SJSA1 (cell line): ENCODE measurements around the gene DMD. TPM values are rescaled to one million over a fixed set of nuclear protein-coding genes. Genes with fewer than 3 reads are reported as not detected.

ENCODE experiments used
- DNase-seq, 2 experiments: peaks; one replicate each; pipeline ENCODE4 v3.0.0-alpha.2; 2015 to 2020; ENCODE audit warnings: low spot score in 2 of 2, low read depth in 1 of 2
- H3K27ac ChIP-seq: fragments of 250-450 bp; sonication (Bioruptor Pico); 2 replicates; pipeline ENCODE4 v1.5.1; 2020; ENCODE audit warnings: mild to moderate bottlenecking, moderate library complexity
- H3K27me3 ChIP-seq: fragments of 250-450 bp; sonication (Bioruptor Pico); replicated peaks from 2 replicates; pipeline ENCODE4 v1.5.1; 2020; ENCODE audit warnings: mild to moderate bottlenecking, moderate library complexity
- H3K36me3 ChIP-seq: fragments of 250-450 bp; sonication (Bioruptor Pico); 2 replicates; pipeline ENCODE4 v1.5.1; 2020; ENCODE audit warnings: mild to moderate bottlenecking
- H3K4me1 ChIP-seq: fragments of 250-450 bp; sonication (Bioruptor Pico); replicated peaks from 2 replicates; pipeline ENCODE4 v1.6.1; 2021; ENCODE audit warnings: mild to moderate bottlenecking
- H3K4me3 ChIP-seq: fragments of 250-450 bp; sonication (Bioruptor Pico); 2 replicates; pipeline ENCODE4 v1.5.1; 2020; ENCODE audit warnings: mild to moderate bottlenecking
- H3K9me3 ChIP-seq: fragments of 250-450 bp; sonication (Bioruptor Pico); replicated peaks from 2 replicates; pipeline ENCODE4 v1.5.1; 2020; ENCODE audit warnings: mild to moderate bottlenecking
- total RNA-seq: library from RNA; depleted of rRNA; stranded (reverse); fragments of >200 nt; shearing (Covaris generic); gene quantifications from 2 replicates; pipeline ENCODE4 v1.2.3, GENCODE V29; 2014

DMD gene
- total RNA-seq, 1 experiment from 2014 or later, result 6.8 TPM

- H3K4me1 ChIP-seq, result no peaks in the 10 kb centered on the region
- no peak overlapping the region for H3K27ac ChIP-seq
- H3K9me3 ChIP-seq, result no peaks in the 10 kb centered on the region
- no peaks in the 10 kb centered on the region for H3K27me3 ChIP-seq
- H3K4me3 ChIP-seq, result no peak overlapping the region
- DNase-seq, result no peak
- no peaks in the 10 kb centered on the region for H3K36me3 ChIP-seq
Observed at GRCh38 chrX:31670245-31670644, 1541.1 kb downstream of the DMD start.

GRCh38 chrX:31665454-31665853 is 1545.9 kb downstream of the DMD start:
- Histone ChIP-seq H3K9me3 (no peaks in the 10 kb centered on the region), H3K4me3 (no peak overlapping the region)

GRCh38 chrX:31663172-31663571 is 1548.2 kb downstream of the DMD start:
- Histone ChIP-seq H3K27me3 (no peaks in the 10 kb centered on the region), H3K36me3 (no peaks in the 10 kb centered on the region), H3K9me3 (no peaks in the 10 kb centered on the region), H3K4me1 (no peaks in the 10 kb centered on the region), H3K27ac (no peak overlapping the region), H3K4me3 (no peak overlapping the region)
- DNase-seq, result no peak

More at GRCh38 chrX:31665454-31665853, 1545.9 kb downstream of the DMD start:
- DNase-seq, result no peak
- Histone ChIP-seq H3K27ac (no peak overlapping the region), H3K27me3 (no peaks in the 10 kb centered on the region), H3K36me3 (no peaks in the 10 kb centered on the region), H3K4me1 (no peaks in the 10 kb centered on the region)

- no peaks in the 10 kb centered on the region for H3K36me3 ChIP-seq
- no peak overlapping the region for H3K4me3 ChIP-seq
- H3K4me1 ChIP-seq, result no peaks in the 10 kb centered on the region
- no peaks in the 10 kb centered on the region for H3K27me3 ChIP-seq
- DNase-seq, result no peak
- H3K27ac ChIP-seq, result no peak overlapping the region
- H3K9me3 ChIP-seq, result no peaks in the 10 kb centered on the region
Observed at GRCh38 chrX:31661280-31661810, 1550.0 kb downstream of the DMD start.

- Histone ChIP-seq H3K4me1 (no peaks in the 10 kb centered on the region), H3K36me3 (no peaks in the 10 kb centered on the region), H3K4me3 (no peak overlapping the region), H3K27me3 (no peaks in the 10 kb centered on the region), H3K27ac (no peak overlapping the region), H3K9me3 (no peaks in the 10 kb centered on the region)
- peak in 1 of 2 experiments; percentile 3 for DNase-seq
Observed at GRCh38 chrX:31658360-31658759, 1553.0 kb downstream of the DMD start.

GRCh38 chrX:31656013-31656412 is 1555.3 kb downstream of the DMD start:
- Histone ChIP-seq H3K36me3 (no peaks in the 10 kb centered on the region), H3K4me3 (no peak overlapping the region), H3K4me1 (no peaks in the 10 kb centered on the region), H3K9me3 (no peaks in the 10 kb centered on the region), H3K27ac (no peak overlapping the region), H3K27me3 (no peaks in the 10 kb centered on the region)
- no peak for DNase-seq

- Histone ChIP-seq H3K27ac (no peak overlapping the region), H3K4me1 (no peaks in the 10 kb centered on the region), H3K36me3 (no peaks in the 10 kb centered on the region), H3K4me3 (no peak overlapping the region), H3K27me3 (no peaks in the 10 kb centered on the region), H3K9me3 (no peaks in the 10 kb centered on the region)
- no peak for DNase-seq
Observed at GRCh38 chrX:31653422-31653821, 1557.9 kb downstream of the DMD start.

- Histone ChIP-seq H3K4me1 (no peaks in the 10 kb centered on the region), H3K9me3 (no peaks in the 10 kb centered on the region), H3K4me3 (no peak overlapping the region), H3K27ac (no peak overlapping the region), H3K27me3 (no peaks in the 10 kb centered on the region), H3K36me3 (no peaks in the 10 kb centered on the region)
- no peak for DNase-seq
Observed at GRCh38 chrX:31652650-31653049, 1558.7 kb downstream of the DMD start.

GRCh38 chrX:31649201-31649600 is 1562.1 kb downstream of the DMD start:
- no peaks in the 10 kb centered on the region for H3K36me3 ChIP-seq
- no peaks in the 10 kb centered on the region for H3K4me1 ChIP-seq
- no peak overlapping the region for H3K27ac ChIP-seq
- no peak for DNase-seq
- no peaks in the 10 kb centered on the region for H3K27me3 ChIP-seq
- no peak overlapping the region for H3K4me3 ChIP-seq
- no peaks in the 10 kb centered on the region for H3K9me3 ChIP-seq

GRCh38 chrX:31633349-31633748 is 1578.0 kb downstream of the DMD start:
- no peaks in the 10 kb centered on the region for H3K36me3 ChIP-seq
- no peak overlapping the region for H3K4me3 ChIP-seq
- DNase-seq, result no peak
- H3K9me3 ChIP-seq, result no peaks in the 10 kb centered on the region
- H3K4me1 ChIP-seq, result no peaks in the 10 kb centered on the region
- no peaks in the 10 kb centered on the region for H3K27me3 ChIP-seq
- no peak overlapping the region for H3K27ac ChIP-seq

- no peak overlapping the region for H3K4me3 ChIP-seq
- H3K27ac ChIP-seq, result no peak overlapping the region
- no peaks in the 10 kb centered on the region for H3K4me1 ChIP-seq
- DNase-seq, result no peak
- H3K36me3 ChIP-seq, result no peaks in the 10 kb centered on the region
- no peaks in the 10 kb centered on the region for H3K27me3 ChIP-seq
- no peaks in the 10 kb centered on the region for H3K9me3 ChIP-seq
Observed at GRCh38 chrX:31629195-31629594, 1582.2 kb downstream of the DMD start.

GRCh38 chrX:31609130-31609529 is 1602.2 kb downstream of the DMD start:
- no peaks in the 10 kb centered on the region for H3K9me3 ChIP-seq

GRCh38 chrX:31608638-31609037 is 1602.7 kb downstream of the DMD start:
- Histone ChIP-seq H3K27ac (no peak overlapping the region), H3K27me3 (no peaks in the 10 kb centered on the region), H3K9me3 (no peaks in the 10 kb centered on the region), H3K36me3 (no peaks in the 10 kb centered on the region), H3K4me1 (no peaks in the 10 kb centered on the region), H3K4me3 (no peak overlapping the region)
- DNase-seq, result no peak

More at GRCh38 chrX:31609130-31609529, 1602.2 kb downstream of the DMD start:
- H3K4me1 ChIP-seq, result no peaks in the 10 kb centered on the region
- H3K4me3 ChIP-seq, result no peak overlapping the region
- H3K36me3 ChIP-seq, result no peaks in the 10 kb centered on the region
- H3K27me3 ChIP-seq, result no peaks in the 10 kb centered on the region
- DNase-seq, result no peak
- H3K27ac ChIP-seq, result no peak overlapping the region

- H3K27ac ChIP-seq, result no peak overlapping the region
- no peaks in the 10 kb centered on the region for H3K27me3 ChIP-seq
- no peak overlapping the region for H3K4me3 ChIP-seq
- no peak for DNase-seq
- H3K9me3 ChIP-seq, result no peaks in the 10 kb centered on the region
- no peaks in the 10 kb centered on the region for H3K36me3 ChIP-seq
- H3K4me1 ChIP-seq, result no peaks in the 10 kb centered on the region
Observed at GRCh38 chrX:31606771-31607170, 1604.6 kb downstream of the DMD start.

- no peak overlapping the region for H3K27ac ChIP-seq
- H3K36me3 ChIP-seq, result no peaks in the 10 kb centered on the region
- H3K4me1 ChIP-seq, result no peaks in the 10 kb centered on the region
- H3K9me3 ChIP-seq, result no peaks in the 10 kb centered on the region
- DNase-seq, result no peak
- no peak overlapping the region for H3K4me3 ChIP-seq
- no peaks in the 10 kb centered on the region for H3K27me3 ChIP-seq
Observed at GRCh38 chrX:31604629-31605221, 1606.6 kb downstream of the DMD start.
